Sciatic nerve (tissue), 2 donors: ENCODE measurements around the gene PAPLN. TPM values are rescaled to one million over a fixed set of nuclear protein-coding genes. Genes with fewer than 3 reads are reported as not detected.

Experiments used
- ATAC-seq: fragments of 200-7000 bp; cut with Tn5 transposase; one replicate; pipeline ENCODE4 v1.9.1; 2020; ENCODE audit warnings: mild to moderate bottlenecking, moderate library complexity
- DNase-seq: peaks from one replicate; pipeline ENCODE4 v3.0.0-alpha.2; 2020; ENCODE audit warnings: low spot score
- intact Hi-C: fragments of 100-400 bp; cut with DNase I; formaldehyde crosslinking; loops from one replicate; pipeline ENCODE4 v1.14.2; 2022
- total RNA-seq: library from RNA; stranded (reverse); fragmentation: NEBNext Ultra II Directional; extraction: Animal tissue kit (Norgen Biotek cat#: 25700); gene quantifications from one replicate; pipeline ENCODE4 v1.2.1, GENCODE V29; 2021
- donor health status: DM: no; HTN: no; CAD: no.
- donor health status: DM: no; HTN: no; CAD: no.

PAPLN gene
- total RNA-seq, 1 donor from 2014 or later = 115 TPM

- DNase-seq (no peak), ATAC-seq (peak; percentile 85)
- intact Hi-C loops = no loop called here
Measured at GRCh38 chr14:73227812-73228781, 9.2 kb upstream of the PAPLN start.

GRCh38 chr14:73230051-73230450 lies 7.3 kb upstream of the PAPLN start:
- DNase-seq (no peak), ATAC-seq (no peak)
- intact Hi-C loops = no loop called here

- no peak for ATAC-seq
- intact Hi-C loops = no loop called here
- DNase-seq = no peak
Measured at GRCh38 chr14:73231981-73232851, 5.1 kb upstream of the PAPLN start.

GRCh38 chr14:73232984-73233383 lies 4.3 kb upstream of the PAPLN start:
- DNase-seq (no peak), ATAC-seq (no peak)
- intact Hi-C loops = no loop called here

- DNase-seq (no peak), ATAC-seq (no peak)
- intact Hi-C loops = no loop called here
Measured at GRCh38 chr14:73233564-73233963, 3.7 kb upstream of the PAPLN start.

GRCh38 chr14:73234029-73234428 lies 3.3 kb upstream of the PAPLN start:
- ATAC-seq (no peak), DNase-seq (no peak)
- intact Hi-C loops = no loop called here

GRCh38 chr14:73234586-73235394 lies 2.5 kb upstream of the PAPLN start:
- DNase-seq (no peak), ATAC-seq (no peak)
- intact Hi-C loops = no loop called here

GRCh38 chr14:73235531-73236155 lies 1.7 kb upstream of the PAPLN start:
- intact Hi-C loops = no loop called here
- DNase-seq (no peak), ATAC-seq (no peak)

GRCh38 chr14:73236157-73236556 lies 1.1 kb upstream of the PAPLN start:
- intact Hi-C loops = no loop called here
- DNase-seq (no peak), ATAC-seq (no peak)

GRCh38 chr14:73236752-73237218 lies 521 bp upstream of the PAPLN start:
- no peak for DNase-seq
- intact Hi-C loops = no loop called here
- no peak for ATAC-seq

- intact Hi-C loops = no loop called here
- ATAC-seq = peak; percentile 1
- no peak for DNase-seq
Measured at GRCh38 chr14:73237786-73238423, 599 bp downstream of the PAPLN start.

- intact Hi-C loops = no loop called here
- ATAC-seq (peak; percentile 19), DNase-seq (no peak)
Measured at GRCh38 chr14:73238424-73238852, 1.1 kb downstream of the PAPLN start.

GRCh38 chr14:73238941-73239340 lies 1.6 kb downstream of the PAPLN start:
- ATAC-seq (peak; percentile 48), DNase-seq (no peak)
- intact Hi-C loops = no loop called here

- intact Hi-C loops = no loop called here
- DNase-seq (peak; percentile 78), ATAC-seq (peak; percentile 43)
Measured at GRCh38 chr14:73239393-73240241, 2.3 kb downstream of the PAPLN start.

GRCh38 chr14:73240816-73241480 lies 3.6 kb downstream of the PAPLN start:
- DNase-seq (no peak), ATAC-seq (no peak)
- intact Hi-C loops = no loop called here

GRCh38 chr14:73241481-73242165 lies 4.3 kb downstream of the PAPLN start:
- no peak for DNase-seq
- intact Hi-C loops = no loop called here
- ATAC-seq = no peak
